GM10266 (cell line): ENCODE results near the gene CDH22.

Experiments used
- DNase-seq: peaks from one replicate; pipeline ENCODE4 v3.0.0; 2012; ENCODE audit errors: extremely low spot score
- CTCF ChIP-seq: IDR thresholded peaks from 2 replicates; pipeline ENCODE4 v1.5.1; 2012; ENCODE audit warnings: mild to moderate bottlenecking, low read depth; ENCODE audit not compliant: control insufficient read depth, insufficient read depth; ENCODE audit errors: missing control alignments

CDH22 gene

GRCh38 chr20:46332373-46333160 is 24.3 kb upstream of the CDH22 start:
- TF ChIP-seq CTCF: no peak
- no peak for DNase-seq

- no peak for TF ChIP-seq CTCF
- DNase-seq: no peak
These were observed 23.5 kb upstream of the CDH22 start for GRCh38 chr20:46331611-46332361.

- DNase-seq: no peak
- no peak for TF ChIP-seq CTCF
These were observed 22.6 kb upstream of the CDH22 start for GRCh38 chr20:46330831-46331371.

GRCh38 chr20:46330072-46330763 is 21.9 kb upstream of the CDH22 start:
- no peak for TF ChIP-seq CTCF
- no peak for DNase-seq

- TF ChIP-seq CTCF: no peak
- DNase-seq: no peak
These were observed 20.0 kb upstream of the CDH22 start for GRCh38 chr20:46328200-46328882.

GRCh38 chr20:46327557-46327956 is 19.3 kb upstream of the CDH22 start:
- no peak for TF ChIP-seq CTCF

More at GRCh38 chr20:46327557-46327956, 19.3 kb upstream of the CDH22 start:
- no peak for DNase-seq
